22Rv1 (cell line): ENCODE data around the gene SLC16A13.

Source experiments
- ZFX ChIP-seq: fragments of 450-650 bp; IDR thresholded peaks from 2 replicates; pipeline ENCODE4 v1.6.1; 2017; ENCODE audit warnings: antibody characterized with exemption, borderline replicate concordance
- TF ChIP-seq, protein P1 (sequence below): fragments of 450-650 bp; IDR thresholded peaks from 2 replicates; pipeline ENCODE4 v1.5.1; 2017; ENCODE audit warnings: mild to moderate bottlenecking

- TF ChIP-seq, protein P1, sequence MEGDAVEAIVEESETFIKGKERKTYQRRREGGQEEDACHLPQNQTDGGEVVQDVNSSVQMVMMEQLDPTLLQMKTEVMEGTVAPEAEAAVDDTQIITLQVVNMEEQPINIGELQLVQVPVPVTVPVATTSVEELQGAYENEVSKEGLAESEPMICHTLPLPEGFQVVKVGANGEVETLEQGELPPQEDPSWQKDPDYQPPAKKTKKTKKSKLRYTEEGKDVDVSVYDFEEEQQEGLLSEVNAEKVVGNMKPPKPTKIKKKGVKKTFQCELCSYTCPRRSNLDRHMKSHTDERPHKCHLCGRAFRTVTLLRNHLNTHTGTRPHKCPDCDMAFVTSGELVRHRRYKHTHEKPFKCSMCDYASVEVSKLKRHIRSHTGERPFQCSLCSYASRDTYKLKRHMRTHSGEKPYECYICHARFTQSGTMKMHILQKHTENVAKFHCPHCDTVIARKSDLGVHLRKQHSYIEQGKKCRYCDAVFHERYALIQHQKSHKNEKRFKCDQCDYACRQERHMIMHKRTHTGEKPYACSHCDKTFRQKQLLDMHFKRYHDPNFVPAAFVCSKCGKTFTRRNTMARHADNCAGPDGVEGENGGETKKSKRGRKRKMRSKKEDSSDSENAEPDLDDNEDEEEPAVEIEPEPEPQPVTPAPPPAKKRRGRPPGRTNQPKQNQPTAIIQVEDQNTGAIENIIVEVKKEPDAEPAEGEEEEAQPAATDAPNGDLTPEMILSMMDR: no peak
- TF ChIP-seq ZFX: no peak
These were observed 42.2 kb downstream of the SLC16A13 start for GRCh38 chr17:7077911-7078546.
